ENCODE data around the gene WAC. TPM values are rescaled to one million over a fixed set of nuclear protein-coding genes. Genes with fewer than 3 reads are reported as not detected.

WAC gene
- total and polyA plus RNA-seq, 10 of the 15 experiments (the other 5 are each of a cell fraction or from before 2014, with no cell fraction given) = 26.5 to 131 (median 69.4) TPM

- Histone ChIP-seq H3K4me1 (ENCODE audit: control insufficient read depth, insufficient read depth, low read length) (no peaks in the 10 kb centered on the region), H4K20me1 (ENCODE audit: control insufficient read depth, insufficient read depth) (no peaks in the 10 kb centered on the region), H3K9ac (ENCODE audit: control insufficient read depth, insufficient read depth, low read length) (no peak overlapping the region), H3K27ac (ENCODE audit: control insufficient read depth, insufficient read depth) (no peak overlapping the region), H3K4me3 (no peak overlapping the region), H3K27me3 (replicated peaks in 1 of 2; ENCODE audit: control insufficient read depth in 2 of 2, insufficient read depth in 2 of 2, low read length in 1 of 2) (no peaks in the 10 kb centered on the region), H3K36me3 (ENCODE audit: control insufficient read depth in 2 of 2, insufficient read depth in 2 of 2, low read length in 1 of 2) (no peaks in the 10 kb centered on the region), H2AFZ (ENCODE audit: control insufficient read depth, low read depth, low read length) (no peak overlapping the region), H3K9me3 (replicated peaks; ENCODE audit: control insufficient read depth, insufficient read depth, low read length) (no peaks in the 10 kb centered on the region), H3K79me2 (ENCODE audit: control insufficient read depth, insufficient read depth, low read length) (no peaks in the 10 kb centered on the region), H3K4me2 (ENCODE audit: control insufficient read depth, insufficient read depth) (no peak overlapping the region)
- WGBS (ENCODE audit: insufficient coverage, insufficient replicate concordance, low lambda C conversion rate, missing lambda C conversion rate) = 66% methylated on average over 5 of the region's 5 CpGs
- TF ChIP-seq POLR2A (IDR thresholded peaks at IDR 0.05; ENCODE audit: low read depth, low read length) (no peak), RAD21 (IDR thresholded peaks at IDR 0.05; ENCODE audit: insufficient read depth, low read depth, low read length) (no peak), SIX5 (IDR thresholded peaks at IDR 0.05; ENCODE audit: low read depth, low read length, severe bottlenecking) (no peak)
- FAIRE-seq = no peak
- POLR2A ChIA-PET = no interaction called here
- no TSS peak for BruUV-seq (replicated peaks)
- in situ Hi-C loops (cut with MboI) = no loop called here
- SMC1A ChIA-PET (ENCODE audit: uncharacterized antibody, unreplicated experiment) = no interaction called here
- ATAC-seq = no peak
- intact Hi-C loops (cut with micrococcal nuclease; ENCODE audit: unreplicated experiment) = no loop called here
- DNase-seq (ENCODE audit: low read depth, low spot score) = no peak
- CTCF ChIA-PET = no interaction called here
- RAD21 ChIA-PET (ENCODE audit: unreplicated experiment) = no interaction called here
Observed at GRCh38 chr10:28644647-28645046, 111.7 kb downstream of the WAC start.

- in situ Hi-C loops (cut with MboI) = no loop called here
- TF ChIP-seq CREB1 (IDR thresholded peaks at IDR 0.05; ENCODE audit: low read depth) (no peak), ZNF687 (IDR thresholded peaks at IDR 0.05) (no peak), ZSCAN29 (IDR thresholded peaks at IDR 0.05) (no peak), IRF5 (IDR thresholded peaks at IDR 0.05; ENCODE audit: borderline replicate concordance) (no peak), SMC3 (IDR thresholded peaks at IDR 0.05; ENCODE audit: borderline replicate concordance, low read length) (no peak), FOXM1 (IDR thresholded peaks at IDR 0.05; ENCODE audit: low read depth, low read length) (no peak), POU2F2 (IDR thresholded peaks at IDR 0.05; ENCODE audit: borderline replicate concordance, low read depth, low read length) (no peak), BCLAF1 (IDR thresholded peaks at IDR 0.05) (no peak)
Observed at GRCh38 chr10:28652106-28652505, 119.2 kb downstream of the WAC start.

More at GRCh38 chr10:28652106-28652505, 119.2 kb downstream of the WAC start:
- RAD21 ChIA-PET (ENCODE audit: unreplicated experiment) = interaction anchor here (0.7 kb wide), 1 partner anchor 12 kb away, joined by 4 read pairs; no protein-coding TSS in a partner anchor
- DNase-seq (ENCODE audit: low read depth, low spot score) = no peak
- no peaks in the 10 kb centered on the region for H3K79me2 ChIP-seq (ENCODE audit: control insufficient read depth, insufficient read depth, low read length)
- no peak for FAIRE-seq
- CTCF ChIA-PET = interaction anchor here (0.6 kb wide), 1 partner anchor 1652 kb away, joined by 3 read pairs; no protein-coding TSS in a partner anchor
- BruUV-seq (replicated peaks) = no TSS peak
- no peak overlapping the region for H2AFZ ChIP-seq (ENCODE audit: control insufficient read depth, low read depth, low read length)
- H3K27ac ChIP-seq (ENCODE audit: control insufficient read depth, insufficient read depth) = no peak overlapping the region
- SMC1A ChIA-PET (ENCODE audit: uncharacterized antibody, unreplicated experiment) = no interaction called here
- no peaks in the 10 kb centered on the region for H3K36me3 ChIP-seq (ENCODE audit: control insufficient read depth in 2 of 2, insufficient read depth in 2 of 2, low read length in 1 of 2)
- no peak overlapping the region for H3K4me3 ChIP-seq
- intact Hi-C loops (cut with micrococcal nuclease; ENCODE audit: unreplicated experiment) = no loop called here
- no peak overlapping the region for H3K9ac ChIP-seq (ENCODE audit: control insufficient read depth, insufficient read depth, low read length)
- no peaks in the 10 kb centered on the region for H3K9me3 ChIP-seq (replicated peaks; ENCODE audit: control insufficient read depth, insufficient read depth, low read length)
- no peak for ATAC-seq
- H3K4me2 ChIP-seq (ENCODE audit: control insufficient read depth, insufficient read depth) = no peak overlapping the region
- H4K20me1 ChIP-seq (ENCODE audit: control insufficient read depth, insufficient read depth) = no peaks in the 10 kb centered on the region
- no peaks in the 10 kb centered on the region for H3K27me3 ChIP-seq (replicated peaks in 1 of 2; ENCODE audit: control insufficient read depth in 2 of 2, insufficient read depth in 2 of 2, low read length in 1 of 2)
- no peaks in the 10 kb centered on the region for H3K4me1 ChIP-seq (ENCODE audit: control insufficient read depth, insufficient read depth, low read length)
- 72% methylated on average over 2 of the region's 2 CpGs for WGBS (ENCODE audit: insufficient coverage, insufficient replicate concordance, low lambda C conversion rate, missing lambda C conversion rate)
- POLR2A ChIA-PET = no interaction called here
